Ascending aorta (tissue), 2 donors: ENCODE data around the gene SCUBE3. TPM values are rescaled to one million over a fixed set of nuclear protein-coding genes. Genes with fewer than 3 reads are reported as not detected.

Experiments
- DNase-seq, 2 donors: peaks; one replicate each; pipeline ENCODE4 v3.0.0-alpha.2; 2019; ENCODE audit warnings: low spot score in 2 of 2
- H3K27ac ChIP-seq, 2 donors: fragments of 200-600 bp; sonication (generic); one replicate each; pipeline ENCODE4 v1.5.1; 2016 to 2017; ENCODE audit warnings: mild to moderate bottlenecking in 1 of 2
- H3K27me3 ChIP-seq: fragments of 200-600 bp; sonication (generic); one replicate; pipeline ENCODE4 v1.5.1; 2017
- H3K36me3 ChIP-seq, 2 donors: fragments of 200-600 bp; sonication (generic); one replicate each; pipeline ENCODE4 v1.5.1; 2016
- H3K4me1 ChIP-seq, 2 donors: fragments of 200-600 bp; sonication (generic); one replicate each; pipeline ENCODE4 v1.5.1; 2016 to 2017; ENCODE audit warnings: mild to moderate bottlenecking in 1 of 2
- H3K4me3 ChIP-seq, 2 donors: fragments of 200-600 bp; sonication (generic); one replicate each; pipeline ENCODE4 v1.5.1; 2016 to 2017; ENCODE audit warnings: mild to moderate bottlenecking in 1 of 2
- H3K9me3 ChIP-seq, 2 donors: fragments of 200-600 bp; sonication (generic); one replicate each; pipeline ENCODE4 v1.5.1; 2016
- CTCF ChIP-seq, 3 experiments: fragments of 200-600 bp in 2 of 3; fragments of 450-650 bp in 1 of 3; sonication (generic) in 2 of 3; IDR thresholded peaks; one replicate each; pipeline ENCODE4 v1.5.1; 2016 to 2019; ENCODE audit warnings: antibody characterized with exemption in 3 of 3, mild to moderate bottlenecking in 1 of 3, moderate library complexity in 1 of 3
- intact Hi-C: fragments of 100-400 bp; cut with DNase I; formaldehyde crosslinking; loops from one replicate; pipeline ENCODE4 v1.15.1; 2023
- total RNA-seq: library from RNA; depleted of rRNA; stranded (reverse); fragments of >200 nt; gene quantifications from one replicate; pipeline ENCODE4 v1.1.0, GENCODE V29; 2016

Gene SCUBE3
- total RNA-seq, 1 donor from 2014 or later = 29.5 TPM

GRCh38 chr6:35253249-35253648 is 39.5 kb downstream of the SCUBE3 start:
- Histone ChIP-seq H3K4me3 (no peak overlapping the region), H3K36me3 (no peaks in the 10 kb centered on the region), H3K27ac (no peak overlapping the region), H3K4me1 (peaks cover 0 to 25% of the 10 kb centered on the region in 2 donors), H3K9me3 (no peaks in the 10 kb centered on the region), H3K27me3 (no peaks in the 10 kb centered on the region)
- no peak for TF ChIP-seq CTCF (IDR thresholded peaks at IDR 0.05)
- DNase-seq = no peak
- intact Hi-C loops = no loop called here

- Histone ChIP-seq H3K27ac (peak overlapping the region; percentile 97 to 98), H3K9me3 (no peaks in the 10 kb centered on the region), H3K4me3 (peak overlapping the region; percentile 77 to 89), H3K36me3 (no peaks in the 10 kb centered on the region), H3K4me1 (peaks cover 0 to 5% of the 10 kb centered on the region in 2 donors), H3K27me3 (no peaks in the 10 kb centered on the region)
- no peak for TF ChIP-seq CTCF (IDR thresholded peaks at IDR 0.05)
- intact Hi-C loops = no loop called here
- no peak for DNase-seq
Observed at GRCh38 chr6:35258336-35258735, 44.6 kb downstream of the SCUBE3 start.

GRCh38 chr6:35258858-35259193 is 45.1 kb downstream of the SCUBE3 start:
- Histone ChIP-seq H3K36me3 (no peaks in the 10 kb centered on the region), H3K27ac (peak overlapping the region; percentile 97 to 98), H3K9me3 (no peaks in the 10 kb centered on the region), H3K4me1 (peaks cover 0 to 8% of the 10 kb centered on the region in 2 donors), H3K4me3 (peak overlapping the region; percentile 77 to 89), H3K27me3 (no peaks in the 10 kb centered on the region)
- TF ChIP-seq CTCF (IDR thresholded peaks at IDR 0.05) = peak in 1 of 3 experiments; percentile 15
- DNase-seq = peak in 1 of 2 donors; percentile 82
- intact Hi-C loops = loop anchor here (1.0 kb wide), 1 partner anchor 370 kb away; the partner anchor contains the start of gene ANKS1A

GRCh38 chr6:35259194-35259947 is 45.6 kb downstream of the SCUBE3 start, which contains the start of gene ZNF76:
Gene ZNF76, plus strand, starts transcription at chr6:35259735. Its CDS starts 21,417 bp downstream, at chr6:35281152.
- Histone ChIP-seq H3K36me3 (no peaks in the 10 kb centered on the region), H3K4me1 (peaks cover 0 to 8% of the 10 kb centered on the region in 2 donors), H3K9me3 (no peaks in the 10 kb centered on the region), H3K27ac (peak within 1 kb of the TSS; percentile 97 to 98), H3K27me3 (no peaks in the 10 kb centered on the region), H3K4me3 (peak within 1 kb of the TSS; percentile 77 to 89)
- TF ChIP-seq CTCF (IDR thresholded peaks at IDR 0.05) = peak in 1 of 3 experiments; percentile 87
- intact Hi-C loops = loop anchor here (1.0 kb wide), 1 partner anchor 370 kb away; the partner anchor contains the start of gene ANKS1A
- DNase-seq = peak; percentile 90 to 99

- no peaks in the 10 kb centered on the region for H3K27me3 ChIP-seq
- no peaks in the 10 kb centered on the region for H3K36me3 ChIP-seq
- peak overlapping the region; percentile 97 to 98 for H3K27ac ChIP-seq
- H3K4me3 ChIP-seq = peak overlapping the region; percentile 77 to 89
- TF ChIP-seq CTCF (IDR thresholded peaks at IDR 0.05) = no peak
- peaks cover 0 to 8% of the 10 kb centered on the region in 2 donors for H3K4me1 ChIP-seq
- intact Hi-C loops = loop anchor here (1.0 to 5.0 kb wide), 2 partner anchors 243 to 371 kb away; partner anchors contain the start of gene ANKS1A
- peak in 1 of 2 donors; percentile 82 for DNase-seq
- H3K9me3 ChIP-seq = no peaks in the 10 kb centered on the region
Observed at GRCh38 chr6:35259948-35260590, 46.3 kb downstream of the SCUBE3 start.
